ENCODE results near the gene LRRTM4.

- TF ChIP-seq CTCF (IDR thresholded peaks at IDR 0.05) = no peak
- no peak for TF ChIP-seq POLR2A (IDR thresholded peaks at IDR 0.05)
Measured at GRCh38 chr2:76997296-76997695, 524.9 kb downstream of the LRRTM4 start.
